Fibroblast of mammary gland (primary cell): ENCODE data around the gene ALKBH1.

Experiments
- DNase-seq: peaks from one replicate; pipeline ENCODE4 v3.0.0-alpha.2; 2010; ENCODE audit warnings: low read depth
- H3K4me3 ChIP-seq: 2 replicates; pipeline ENCODE4 v1.5.1; 2011; ENCODE audit warnings: low read depth, mild to moderate bottlenecking, low read length, moderate library complexity; ENCODE audit not compliant: control insufficient read depth
- CTCF ChIP-seq: conservative IDR thresholded peaks from 2 replicates; pipeline ENCODE4 v1.5.1; 2011; ENCODE audit warnings: low read depth, low read length, inconsistent platforms; ENCODE audit not compliant: control insufficient read depth, insufficient read depth

The ALKBH1 gene

GRCh38 chr14:77710364-77710763, 2.5 kb upstream of the ALKBH1 start:
- no peak for DNase-seq
- no peak overlapping the region for H3K4me3 ChIP-seq
- no peak for TF ChIP-seq CTCF

- DNase-seq: no peak
- TF ChIP-seq CTCF: no peak
- peak overlapping the region; percentile 84 for H3K4me3 ChIP-seq
Measured at GRCh38 chr14:77709412-77709811, 1.6 kb upstream of the ALKBH1 start.

- H3K4me3 ChIP-seq: peak overlapping the region; percentile 84
- DNase-seq: no peak
- no peak for TF ChIP-seq CTCF
Measured at GRCh38 chr14:77708749-77709148, 926 bp upstream of the ALKBH1 start.

- peak; percentile 65 for TF ChIP-seq CTCF
- DNase-seq: peak; percentile 60
Measured at GRCh38 chr14:77707355-77707723, 484 bp downstream of the ALKBH1 start.

GRCh38 chr14:77691259-77691658, 16.6 kb downstream of the ALKBH1 start:
- no peak for TF ChIP-seq CTCF
- no peak overlapping the region for H3K4me3 ChIP-seq
- DNase-seq: no peak

More at GRCh38 chr14:77707355-77707723, 484 bp downstream of the ALKBH1 start:
- peak overlapping the region; percentile 84 for H3K4me3 ChIP-seq

- peak; percentile 42 for DNase-seq
- TF ChIP-seq CTCF: no peak
- H3K4me3 ChIP-seq: no peak overlapping the region
Measured at GRCh38 chr14:77682158-77682553, 25.7 kb downstream of the ALKBH1 start.
